ENCODE measurements around the gene FAM131A.
A peak's percentile ranks its signal among the peaks of the same experiment; 100 is the strongest.
"Not testable (repeated sequence)": the region's sequence is repeated elsewhere in the genome, so short reads cannot be mapped to it uniquely, and the experiment has no call there.

Gene FAM131A

GRCh38 chr3:184317201-184317600 is 20.2 kb upstream of the FAM131A start:
- DNase-seq (ENCODE audit: low spot score): no peak

GRCh38 chr3:184320104-184320445 is 17.3 kb upstream of the FAM131A start:
- DNase-seq (ENCODE audit: low spot score): peak; percentile 83

- DNase-seq (ENCODE audit: low spot score): no peak
Measured at GRCh38 chr3:184321666-184322065, 15.7 kb upstream of the FAM131A start.

GRCh38 chr3:184322731-184323487 is 14.5 kb upstream of the FAM131A start:
- DNase-seq (ENCODE audit: low spot score): no peak

- no peak for DNase-seq (ENCODE audit: low spot score)
Measured at GRCh38 chr3:184323696-184324095, 13.7 kb upstream of the FAM131A start.

- no peak for DNase-seq (ENCODE audit: low spot score)
Measured at GRCh38 chr3:184325269-184325668, 12.1 kb upstream of the FAM131A start.

GRCh38 chr3:184325715-184326369 is 11.6 kb upstream of the FAM131A start:
- no peak for DNase-seq (ENCODE audit: low spot score)

- DNase-seq (ENCODE audit: low spot score): no peak
Measured at GRCh38 chr3:184327171-184327570, 10.2 kb upstream of the FAM131A start.

GRCh38 chr3:184328516-184328915 is 8.9 kb upstream of the FAM131A start:
- no peak for DNase-seq (ENCODE audit: low spot score)

- DNase-seq (ENCODE audit: low spot score): no peak
Measured at GRCh38 chr3:184332370-184333090, 4.9 kb upstream of the FAM131A start.

GRCh38 chr3:184333190-184333589 is 4.2 kb upstream of the FAM131A start:
- no peak for DNase-seq (ENCODE audit: low spot score)

- DNase-seq (ENCODE audit: low spot score): no peak
Measured at GRCh38 chr3:184333700-184334099, 3.7 kb upstream of the FAM131A start.

- no peak for DNase-seq (ENCODE audit: low spot score)
Measured at GRCh38 chr3:184334470-184335158, 2.8 kb upstream of the FAM131A start.

GRCh38 chr3:184335291-184335660 is 2.1 kb upstream of the FAM131A start:
- no peak for DNase-seq (ENCODE audit: low spot score)

- DNase-seq (ENCODE audit: low spot score): peak; percentile 93
Measured at GRCh38 chr3:184335661-184336546, 1.5 kb upstream of the FAM131A start.

- no peak for DNase-seq (ENCODE audit: low spot score)
Measured at GRCh38 chr3:184336547-184337398, 627 bp upstream of the FAM131A start.

GRCh38 chr3:184337981-184338380 is 581 bp downstream of the FAM131A start:
- DNase-seq (ENCODE audit: low spot score): no peak

- DNase-seq (ENCODE audit: low spot score): peak; percentile 88
Measured at GRCh38 chr3:184338511-184338945, 1.1 kb downstream of the FAM131A start.

GRCh38 chr3:184339001-184339400 is 1.6 kb downstream of the FAM131A start:
- DNase-seq (ENCODE audit: low spot score): no peak

- DNase-seq (ENCODE audit: low spot score): not testable (repeated sequence)
Measured at GRCh38 chr3:184339451-184340135, 2.2 kb downstream of the FAM131A start.
